GM21447 (cell line): Measurements from ENCODE around the gene TTC23.
A peak's percentile ranks its signal among the peaks of the same experiment; 100 is the strongest.
"Not testable (repeated sequence)": the region's sequence is repeated elsewhere in the genome, so short reads cannot be mapped to it uniquely, and the experiment has no call there.

ENCODE experiments used
- ATAC-seq: cut with Tn5 transposase; IDR thresholded peaks from one replicate; pipeline ENCODE4 v1.9.1; 2021; ENCODE audit not compliant: unreplicated experiment

The TTC23 gene

GRCh38 chr15:99201408-99202175 is 47.8 kb downstream of the TTC23 start:
- ATAC-seq = no peak

GRCh38 chr15:99197856-99198255 is 51.5 kb downstream of the TTC23 start:
- no peak for ATAC-seq

GRCh38 chr15:99192181-99192580 is 57.2 kb downstream of the TTC23 start:
- not testable (repeated sequence) for ATAC-seq

GRCh38 chr15:99187936-99188335 is 61.4 kb downstream of the TTC23 start:
- ATAC-seq = no peak

- ATAC-seq = no peak
Observed at GRCh38 chr15:99185414-99186130, 63.8 kb downstream of the TTC23 start.

- no peak for ATAC-seq
Observed at GRCh38 chr15:99182791-99183190, 66.6 kb downstream of the TTC23 start.

- ATAC-seq = no peak
Observed at GRCh38 chr15:99181545-99181971, 67.8 kb downstream of the TTC23 start.

- ATAC-seq = no peak
Observed at GRCh38 chr15:99180964-99181306, 68.4 kb downstream of the TTC23 start.

GRCh38 chr15:99180086-99180963 is 69.1 kb downstream of the TTC23 start:
- no peak for ATAC-seq

GRCh38 chr15:99177679-99178078 is 71.7 kb downstream of the TTC23 start:
- ATAC-seq = no peak

GRCh38 chr15:99176757-99177156 is 72.6 kb downstream of the TTC23 start:
- ATAC-seq = no peak

GRCh38 chr15:99174567-99175395 is 74.6 kb downstream of the TTC23 start:
- no peak for ATAC-seq

- ATAC-seq = no peak
Observed at GRCh38 chr15:99172989-99173388, 76.4 kb downstream of the TTC23 start.

GRCh38 chr15:99172171-99172570 is 77.2 kb downstream of the TTC23 start:
- ATAC-seq = no peak

GRCh38 chr15:99170476-99171065 is 78.8 kb downstream of the TTC23 start:
- ATAC-seq = no peak

GRCh38 chr15:99169769-99170311 is 79.5 kb downstream of the TTC23 start:
- no peak for ATAC-seq

GRCh38 chr15:99168601-99169580 is 80.5 kb downstream of the TTC23 start:
- ATAC-seq = no peak

GRCh38 chr15:99167640-99168039 is 81.7 kb downstream of the TTC23 start:
- peak; percentile 61 for ATAC-seq

- no peak for ATAC-seq
Observed at GRCh38 chr15:99167201-99167600, 82.2 kb downstream of the TTC23 start.
